ENCODE data around the gene TMEM117. TPM values are rescaled to one million over a fixed set of nuclear protein-coding genes. Genes with fewer than 3 reads are reported as not detected.

TMEM117 gene
- total RNA-seq, 1 donor: 10.8 TPM

DNA sequence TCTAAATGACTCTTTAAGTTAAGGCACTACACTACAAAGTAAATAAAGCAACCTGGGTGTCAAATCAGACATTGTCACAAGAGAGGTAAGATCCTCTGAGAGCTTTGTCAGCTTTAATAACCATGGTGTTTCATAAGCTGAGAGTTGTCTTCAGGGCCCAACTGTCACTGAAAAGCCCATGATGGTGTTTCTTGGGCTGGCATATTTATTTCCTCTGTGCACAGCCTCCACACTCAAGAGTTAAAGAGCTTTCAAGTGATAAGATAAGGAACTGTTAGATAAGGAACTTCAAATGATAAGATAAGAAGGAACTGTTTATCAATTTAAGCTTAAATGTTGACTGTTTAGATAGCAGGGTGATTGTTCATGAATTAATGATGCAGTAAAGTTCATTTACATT lies 495.4 kb downstream of the TMEM117 start:
- H3K4me3 ChIP-seq (ENCODE audit: low read depth, low read length): no peak overlapping the region
- no peak for DNase-seq (ENCODE audit: low read depth)

DNA sequence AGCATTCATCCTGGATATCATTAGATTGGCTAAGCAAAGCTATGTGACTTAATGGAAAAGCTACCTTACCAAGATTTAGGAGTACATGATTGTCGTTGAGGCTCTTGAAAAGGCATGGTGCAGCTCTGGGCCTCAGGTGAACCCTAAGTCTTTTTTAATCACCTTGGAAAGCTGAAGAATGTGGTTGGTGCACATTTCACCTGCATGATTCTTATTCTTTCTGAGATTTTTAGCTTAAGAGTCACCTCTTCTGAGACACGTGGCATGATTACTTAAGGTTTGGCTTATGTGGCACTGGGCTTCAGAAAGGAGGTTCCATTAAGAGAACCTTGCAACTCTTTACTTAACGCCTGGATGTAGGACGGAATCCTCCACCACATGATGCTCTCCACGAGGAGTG lies 498.5 kb downstream of the TMEM117 start:
- H3K4me3 ChIP-seq (ENCODE audit: low read depth, low read length): no peak overlapping the region
- no peak for DNase-seq (ENCODE audit: low read depth)
- TF ChIP-seq CTCF (IDR thresholded peaks at IDR 0.05; ENCODE audit: insufficient read depth, low read depth, low read length): no peak

More for the DNA sequence above, 495.4 kb downstream of the TMEM117 start:
- no peak for TF ChIP-seq CTCF (IDR thresholded peaks at IDR 0.05; ENCODE audit: insufficient read depth, low read depth, low read length)

DNA sequence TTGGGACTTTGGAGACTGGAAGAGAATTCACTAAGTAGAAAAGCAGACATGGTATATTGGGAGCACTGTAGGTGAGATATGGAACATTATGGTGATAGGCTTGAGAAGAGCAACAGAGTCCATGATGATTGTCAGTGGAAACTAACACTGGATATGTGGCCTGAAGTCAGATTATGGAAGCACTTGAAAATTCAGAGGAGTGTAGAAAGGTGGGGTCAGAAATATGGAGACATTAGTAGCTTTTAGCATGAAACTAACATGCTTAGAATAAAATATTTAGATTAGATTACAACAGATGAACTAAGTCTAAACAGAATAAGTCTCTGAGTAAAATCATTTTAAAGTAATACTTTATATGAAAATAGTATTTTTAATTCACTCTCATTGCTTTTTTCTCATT lies 499.1 kb downstream of the TMEM117 start:
- no peak for DNase-seq (ENCODE audit: low read depth)
- no peak for TF ChIP-seq CTCF (IDR thresholded peaks at IDR 0.05; ENCODE audit: insufficient read depth, low read depth, low read length)
- no peak overlapping the region for H3K4me3 ChIP-seq (ENCODE audit: low read depth, low read length)

GRCh38 chr12:44336577-44336976 lies 500.7 kb downstream of the TMEM117 start:
- TF ChIP-seq CTCF (IDR thresholded peaks at IDR 0.05; ENCODE audit: insufficient read depth, low read depth, low read length): no peak
- no peak overlapping the region for H3K4me3 ChIP-seq (ENCODE audit: low read depth, low read length)

GRCh38 chr12:44342371-44342770 lies 506.5 kb downstream of the TMEM117 start:
- H3K4me3 ChIP-seq (ENCODE audit: low read depth, low read length): no peak overlapping the region
- no peak for TF ChIP-seq CTCF (IDR thresholded peaks at IDR 0.05; ENCODE audit: insufficient read depth, low read depth, low read length)
- DNase-seq (ENCODE audit: low read depth): no peak

More at GRCh38 chr12:44336577-44336976, 500.7 kb downstream of the TMEM117 start:
- no peak for DNase-seq (ENCODE audit: low read depth)

DNA sequence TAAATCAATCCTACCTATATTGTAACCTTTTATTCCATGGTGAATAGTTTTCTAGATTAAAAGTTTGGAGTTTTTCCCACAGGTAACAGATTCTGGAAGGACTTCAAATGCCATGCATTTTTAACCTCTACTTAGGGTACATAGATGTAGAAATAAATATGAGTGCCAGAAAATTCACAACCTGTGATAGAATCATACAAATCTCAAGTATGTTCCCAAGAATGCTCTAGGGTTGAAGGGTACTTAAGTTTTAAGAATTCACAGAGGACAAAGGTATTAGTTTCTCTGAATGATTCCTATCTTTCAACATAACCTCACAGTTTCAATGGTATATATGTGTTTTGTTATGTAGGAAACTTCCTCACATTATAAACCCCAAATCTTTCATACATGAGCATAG lies 511.3 kb downstream of the TMEM117 start:
- H3K4me3 ChIP-seq (ENCODE audit: low read depth, low read length): no peak overlapping the region
- no peak for TF ChIP-seq CTCF (IDR thresholded peaks at IDR 0.05; ENCODE audit: insufficient read depth, low read depth, low read length)
- no peak for DNase-seq (ENCODE audit: low read depth)

DNA sequence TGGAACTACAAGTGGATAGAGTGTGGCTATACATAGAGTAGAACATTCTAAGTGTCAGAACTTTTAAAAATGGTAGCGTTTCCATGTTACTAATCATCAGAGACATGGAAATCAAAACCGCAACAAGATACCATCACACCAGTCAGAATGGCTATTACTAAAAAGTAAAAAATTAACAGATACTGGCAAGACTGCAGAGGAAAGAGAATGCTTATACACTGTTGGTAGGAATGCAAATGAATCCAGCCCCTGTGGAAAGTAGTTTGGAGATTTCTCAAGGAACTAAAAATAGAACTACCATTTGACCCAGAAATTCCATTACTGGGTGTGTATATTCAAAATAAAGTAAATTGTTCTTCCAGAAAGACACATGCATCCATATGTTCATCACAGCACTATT lies 521.6 kb downstream of the TMEM117 start:
- no peak for DNase-seq (ENCODE audit: low read depth)
- no peak overlapping the region for H3K4me3 ChIP-seq (ENCODE audit: low read depth, low read length)
- no peak for TF ChIP-seq CTCF (IDR thresholded peaks at IDR 0.05; ENCODE audit: insufficient read depth, low read depth, low read length)

All from fibroblast of villous mesenchyme (primary cell).